B cell (primary cell): ENCODE measurements around the gene CTSL. TPM values are rescaled to one million over a fixed set of nuclear protein-coding genes. Genes with fewer than 3 reads are reported as not detected.

Source experiments
- ATAC-seq: fragments of 200-7000 bp; cut with Tn5 transposase; one replicate; pipeline ENCODE4 v1.10.0; 2021; ENCODE audit warnings: low read depth, mild to moderate bottlenecking, moderate number of reproducible peaks, moderate library complexity
- CTCF ChIA-PET: fragments of 350-600 bp; sonication (Branson Sonifier 250); formaldehyde crosslinking; loops from one replicate; lab custom pipeline; 2021; ENCODE audit warnings: antibody characterized with exemption, inconsistent platforms; lab: Charles Lee
- POLR2A ChIA-PET: fragments of 350-600 bp; sonication (Branson Sonifier 250); formaldehyde crosslinking; loops from one replicate; lab custom pipeline; 2021; ENCODE audit warnings: antibody characterized with exemption; lab: Charles Lee
- DNase-seq: peaks from one replicate; pipeline ENCODE4 v3.0.0; 2013
- H2AFZ ChIP-seq: 2 replicates; pipeline ENCODE4 v1.6.1; 2012; ENCODE audit warnings: mild to moderate bottlenecking, low read depth, low read length; ENCODE audit not compliant: insufficient read depth, poor library complexity, severe bottlenecking
- H3K27ac ChIP-seq, 2 donors: 1 replicate in 1 of 2; 2 replicates in 1 of 2; pipeline ENCODE4 v1.5.1; 2012 to 2013; ENCODE audit warnings: low read length in 2 of 2, mild to moderate bottlenecking in 2 of 2, moderate library complexity in 1 of 2
- H3K27me3 ChIP-seq, 4 experiments: fragments of 200-600 bp in 1 of 4; sonication (generic) in 1 of 4; replicated peaks in 1 of 4; 1 replicate in 2 of 4; 2 replicates in 2 of 4; pipeline versions ENCODE4 v1.6.1 to v1.7.0; 2013 to 2016; ENCODE audit warnings: low read length in 3 of 4, mild to moderate bottlenecking in 2 of 4, mixed read lengths in 1 of 4, moderate library complexity in 1 of 4; ENCODE audit not compliant: insufficient read depth in 4 of 4, control insufficient read depth in 3 of 4; ENCODE audit errors: control extremely low read depth in 1 of 4
- H3K36me3 ChIP-seq, 2 experiments: replicated peaks in 1 of 2; 1 replicate in 1 of 2; 2 replicates in 1 of 2; pipeline versions ENCODE4 v1.6.1 to v1.7.1; 2013; ENCODE audit warnings: low read length in 1 of 2; ENCODE audit not compliant: insufficient read depth in 2 of 2, control insufficient read depth in 1 of 2; ENCODE audit errors: control extremely low read depth in 1 of 2, extremely low read depth in 1 of 2
- H3K4me1 ChIP-seq, 2 donors: fragments of 200-600 bp in 1 of 2; sonication (generic) in 1 of 2; 1 replicate in 1 of 2; 2 replicates in 1 of 2; pipeline versions ENCODE4 v1.5.1 to v1.6.1; 2013 to 2017; ENCODE audit warnings: low read length in 2 of 2; ENCODE audit not compliant: control insufficient read depth in 2 of 2, insufficient read depth in 2 of 2
- H3K4me2 ChIP-seq: replicated peaks from 2 replicates; pipeline ENCODE3; 2012; ENCODE audit warnings: mild to moderate bottlenecking, low read depth, low read length; ENCODE audit not compliant: poor library complexity, severe bottlenecking
- H3K4me3 ChIP-seq, 5 experiments: fragments of 200-600 bp in 1 of 5; sonication (generic) in 1 of 5; 1 replicate in 3 of 5; 2 replicates in 2 of 5; pipeline versions ENCODE4 v1.5.1 to v1.7.0; 2011 to 2016; ENCODE audit warnings: low read length in 4 of 5, mild to moderate bottlenecking in 4 of 5, low read depth in 2 of 5, control low read depth in 1 of 5, moderate library complexity in 1 of 5; ENCODE audit not compliant: insufficient read depth in 1 of 5; ENCODE audit errors: control extremely low read depth in 1 of 5, extremely low read depth in 1 of 5
- H3K79me2 ChIP-seq: fragments of 200-600 bp; sonication (generic); one replicate; pipeline ENCODE4 v1.6.0; 2016; ENCODE audit warnings: low read length; ENCODE audit not compliant: control insufficient read depth, insufficient read depth
- H3K9ac ChIP-seq: fragments of 200-600 bp; sonication (generic); 2 replicates; pipeline ENCODE4 v1.6.1; 2017; ENCODE audit warnings: mild to moderate bottlenecking, low read length, moderate library complexity
- H3K9me3 ChIP-seq, 3 donors: one replicate each; pipeline versions ENCODE4 v1.6.1 to v1.7.1; 2013; ENCODE audit warnings: low read length in 2 of 3; ENCODE audit not compliant: control insufficient read depth in 2 of 3, insufficient read depth in 1 of 3; ENCODE audit errors: control extremely low read depth in 1 of 3
- H4K20me1 ChIP-seq: 2 replicates; pipeline ENCODE4 v1.6.0; 2012; ENCODE audit warnings: mild to moderate bottlenecking, low read length; ENCODE audit not compliant: insufficient read depth, control insufficient read depth, poor library complexity, severe bottlenecking
- H3K27ac Mint-ChIP-seq: one replicate; pipeline ENCODE4 v1.8.0; 2021; ENCODE audit warnings: mixed read lengths
- H3K27me3 Mint-ChIP-seq: one replicate; pipeline ENCODE4 v1.8.0; 2021; ENCODE audit warnings: mixed read lengths
- H3K4me1 Mint-ChIP-seq: one replicate; pipeline ENCODE4 v1.8.0; 2021; ENCODE audit warnings: mixed read lengths
- H3K4me3 Mint-ChIP-seq: one replicate; pipeline ENCODE4 v1.8.0; 2021; ENCODE audit warnings: mixed read lengths
- H3K9me3 Mint-ChIP-seq: one replicate; pipeline ENCODE4 v1.8.0; 2022; ENCODE audit warnings: mixed read lengths; ENCODE audit not compliant: insufficient read depth
- CTCF ChIP-seq: fragments of 200-600 bp; IDR thresholded peaks from one replicate; pipeline ENCODE4 v1.8.0; 2022; ENCODE audit warnings: antibody characterized with exemption, mild to moderate bottlenecking
- EZH2 ChIP-seq: IDR thresholded peaks from 2 replicates; pipeline ENCODE4 v1.6.1; 2012; ENCODE audit warnings: borderline replicate concordance, low read depth, mild to moderate bottlenecking, moderate library complexity, low read length; ENCODE audit not compliant: insufficient read depth, poor library complexity, severe bottlenecking
- WGBS: methylation state at CpG from one replicate; pipeline ENCODE4 v1.1.5; 2013; ENCODE audit warnings: missing lambda C conversion rate; ENCODE audit not compliant: insufficient coverage; 5-methylcytosine and 5-hydroxymethylcytosine counted together
- intact Hi-C: fragments of 100-400 bp; cut with micrococcal nuclease; formaldehyde crosslinking; loops from one replicate; pipeline ENCODE4 v1.10.0; 2022
- polyA plus RNA-seq: library from polyadenylated mRNA; depleted of rRNA; stranded (reverse); fragments of >200 nt; gene quantifications from 2 replicates; pipeline ENCODE4 v1.2.3, GENCODE V29; 2012
- total RNA-seq, 2 donors: library from RNA; stranded (reverse); fragments of 120-200 nt in 1 of 2; gene quantifications; 1 replicate in 1 of 2; 2 replicates in 1 of 2; pipeline versions ENCODE4 v1.2.3 to v1.2.4, GENCODE V29; 2013 to 2022

CTSL gene
- total and polyA plus RNA-seq, 2 donors (not counting 1 experiment from before 2014, with no cell fraction given) = 0.13 to 0.74 TPM

DNA sequence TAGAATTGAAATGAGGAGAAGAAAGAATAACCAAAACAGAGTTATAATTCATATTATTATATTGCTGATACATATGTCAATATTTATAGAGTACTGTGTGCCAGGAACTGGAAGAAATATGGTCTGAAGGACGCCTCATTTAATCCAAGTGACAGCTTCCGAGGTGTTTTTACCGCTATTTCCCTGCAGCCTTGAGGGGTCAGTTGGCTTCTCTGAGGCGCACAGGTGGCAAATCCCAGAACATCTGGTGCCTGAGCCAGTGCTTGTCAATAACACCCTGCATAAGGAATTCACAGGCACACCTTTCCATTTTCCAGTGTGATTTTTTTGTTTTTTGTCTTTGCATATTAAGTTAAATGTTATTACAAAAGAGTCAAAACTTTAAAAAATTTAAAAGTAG is 43.3 kb upstream of the CTSL start:
- H4K20me1 ChIP-seq = no peaks in the 10 kb centered on the region
- Mint-ChIP-seq H3K9me3 (no peaks in the 10 kb centered on the region), H3K27ac (no peak overlapping the region), H3K27me3 (peaks cover 4% of the 10 kb centered on the region), H3K4me1 (peaks cover 2% of the 10 kb centered on the region), H3K4me3 (no peak overlapping the region)
- intact Hi-C loops = no loop called here
- no peak overlapping the region for H3K4me3 ChIP-seq
- no peak for ATAC-seq
- DNase-seq = no peak
- peaks cover 0 to 4% (median 0%) of the 10 kb centered on the region in 3 donors for H3K9me3 ChIP-seq
- H2AFZ ChIP-seq = no peak overlapping the region
- no peaks in the 10 kb centered on the region for H3K79me2 ChIP-seq
- no peak overlapping the region for H3K9ac ChIP-seq
- H3K4me1 ChIP-seq = peaks cover 0 to 2% of the 10 kb centered on the region in 2 donors
- no peaks in the 10 kb centered on the region for H3K27me3 ChIP-seq
- no peaks in the 10 kb centered on the region for H3K36me3 ChIP-seq
- TF ChIP-seq CTCF = no peak
- TF ChIP-seq EZH2 = no peak
- ChIA-PET CTCF (no interaction called here), POLR2A (no interaction called here)
- 95% methylated on average over 3 of the region's 4 CpGs for WGBS
- H3K4me2 ChIP-seq = no peak overlapping the region
- no peak overlapping the region for H3K27ac ChIP-seq

GRCh38 chr9:87683751-87684626 is 41.9 kb upstream of the CTSL start:
- H3K27me3 ChIP-seq = no peaks in the 10 kb centered on the region
- H2AFZ ChIP-seq = no peak overlapping the region
- POLR2A ChIA-PET = no interaction called here
- no peak overlapping the region for H3K4me2 ChIP-seq
- WGBS = 88% methylated on average over 20 of the region's 24 CpGs
- no peak overlapping the region for H3K4me3 Mint-ChIP-seq
- H4K20me1 ChIP-seq = no peaks in the 10 kb centered on the region
- ATAC-seq (no peak), DNase-seq (no peak)
- no peaks in the 10 kb centered on the region for H3K9me3 Mint-ChIP-seq
- CTCF ChIA-PET = no interaction called here
- no peak overlapping the region for H3K9ac ChIP-seq
- no peaks in the 10 kb centered on the region for H3K27me3 Mint-ChIP-seq
- no peak overlapping the region for H3K27ac Mint-ChIP-seq
- peaks cover 2% of the 10 kb centered on the region for H3K4me1 Mint-ChIP-seq
- no peak overlapping the region for H3K4me3 ChIP-seq
- no peak overlapping the region for H3K27ac ChIP-seq
- no peaks in the 10 kb centered on the region for H3K36me3 ChIP-seq
- peaks cover 0 to 4% (median 0%) of the 10 kb centered on the region in 3 donors for H3K9me3 ChIP-seq
- no peaks in the 10 kb centered on the region for H3K79me2 ChIP-seq
- peaks cover 0 to 2% of the 10 kb centered on the region in 2 donors for H3K4me1 ChIP-seq
- intact Hi-C loops = no loop called here
- no peak for TF ChIP-seq CTCF
- TF ChIP-seq EZH2 = no peak
